CD4-positive, alpha-beta T cell treated with Interleukin-17A for 4 hours (primary cell): ENCODE measurements around the gene LCAT.
"Not testable (repeated sequence)": the region's sequence is repeated elsewhere in the genome, so short reads cannot be mapped to it uniquely, and the experiment has no call there.

Experiments used
- DNase-seq: peaks from one replicate; pipeline ENCODE4 v3.0.0-alpha.2; 2020; ENCODE audit warnings: mixed read lengths

The LCAT gene

GRCh38 chr16:67943619-67944504 lies at the start of gene LCAT:
Gene LCAT (minus strand): TSS chr16:67944120. CDS start chr16:67944101, 19 bp downstream.
- no peak for DNase-seq

- peak; percentile 88 for DNase-seq
Observed at GRCh38 chr16:67993207-67994039, 49.5 kb upstream of the LCAT start.

- no peak for DNase-seq
Observed at GRCh38 chr16:67992661-67993206, 48.8 kb upstream of the LCAT start.

GRCh38 chr16:67990018-67990386 lies 46.1 kb upstream of the LCAT start:
- no peak for DNase-seq

GRCh38 chr16:67989322-67990017 lies 45.5 kb upstream of the LCAT start:
- no peak for DNase-seq

GRCh38 chr16:67988675-67989074 lies 44.8 kb upstream of the LCAT start:
- DNase-seq: no peak

- DNase-seq: no peak
Observed at GRCh38 chr16:67987460-67988160, 43.7 kb upstream of the LCAT start.

GRCh38 chr16:67986949-67987348 lies 43.0 kb upstream of the LCAT start:
- DNase-seq: no peak

GRCh38 chr16:67982011-67982696 lies 38.2 kb upstream of the LCAT start:
- DNase-seq: no peak

GRCh38 chr16:67979955-67980678 lies 36.2 kb upstream of the LCAT start, which contains the start of gene DPEP3:
Gene DPEP3 (minus strand): TSS chr16:67980499. CDS start chr16:67980380, 119 bp downstream.
- peak; percentile 21 for DNase-seq

- DNase-seq: no peak
Observed at GRCh38 chr16:67977469-67978227, 33.7 kb upstream of the LCAT start.

- DNase-seq: no peak
Observed at GRCh38 chr16:67977005-67977404, 33.1 kb upstream of the LCAT start.

GRCh38 chr16:67976205-67976604 lies 32.3 kb upstream of the LCAT start:
- no peak for DNase-seq

GRCh38 chr16:67975321-67976105 lies 31.6 kb upstream of the LCAT start:
- no peak for DNase-seq

- not testable (repeated sequence) for DNase-seq
Observed at GRCh38 chr16:67972285-67972684, 28.4 kb upstream of the LCAT start.

- no peak for DNase-seq
Observed at GRCh38 chr16:67971111-67971510, 27.2 kb upstream of the LCAT start.

GRCh38 chr16:67969254-67970039 lies 25.5 kb upstream of the LCAT start:
- DNase-seq: peak; percentile 12
